ENCODE data around the gene SOX15. TPM values are rescaled to one million over a fixed set of nuclear protein-coding genes. Genes with fewer than 3 reads are reported as not detected.
A peak's percentile ranks its signal among the peaks of the same experiment; 100 is the strongest.

SOX15 gene
- total and polyA plus RNA-seq, 2 of the 13 experiments (the other 11 are each of a cell fraction or from before 2014, with no cell fraction given) = 0.07 to 0.18 TPM

GRCh38 chr17:7572338-7572587 lies 17.6 kb downstream of the SOX15 start (continued):
- TF ChIP-seq KLF16 (CRISPR knock-in tag; IDR thresholded peaks at IDR 0.05) = peak in 1 of 2 experiments; percentile 75; a peak in 1 of 4 replicates
- TF ChIP-seq ZNF678 (CRISPR knock-in tag; IDR thresholded peaks at IDR 0.05) = no peak
- 0 out of 2 replicates have a peak, but pooled peaks have one; percentile 60 for TF ChIP-seq KMT2A (CRISPR knock-in tag; IDR thresholded peaks at IDR 0.05)
- no peak; the same call in 1 of the 2 replicates for TF ChIP-seq POLR2AphosphoS5 (IDR thresholded peaks at IDR 0.05; ENCODE audit: low read depth, low read length)
- no peak for TF ChIP-seq BRD4 (CRISPR knock-in tag; IDR thresholded peaks at IDR 0.05)
- TF ChIP-seq PATZ1 (CRISPR knock-in tag; IDR thresholded peaks at IDR 0.05) = peak; percentile 41; the same call in 1 of the 2 replicates
- 0 out of 2 replicates have a peak, but pooled peaks have one; percentile 18 for TF ChIP-seq MIER2 (CRISPR knock-in tag; IDR thresholded peaks at IDR 0.05)
- TF ChIP-seq EP300 (IDR thresholded peaks at IDR 0.05; ENCODE audit: low read depth in 2 of 2, low read length in 2 of 2) = no peak
- no peak for TF ChIP-seq EP300 (CRISPR knock-in tag; IDR thresholded peaks at IDR 0.05; ENCODE audit: borderline replicate concordance)
- peak; percentile 59; the same call in 1 of the 2 replicates for TF ChIP-seq ZBTB43 (CRISPR knock-in tag; conservative IDR thresholded peaks at IDR 0.05)
- 0 out of 2 replicates have a peak, but pooled peaks have one; percentile 1 for TF ChIP-seq ZNF274 (CRISPR knock-in tag; IDR thresholded peaks at IDR 0.05)
- TF ChIP-seq ZNF780A (CRISPR knock-in tag; IDR thresholded peaks at IDR 0.05) = no peak
- TF ChIP-seq NBN (conservative IDR thresholded peaks at IDR 0.05) = no peak
- no peak for TF ChIP-seq KDM6A (CRISPR knock-in tag; IDR thresholded peaks at IDR 0.05; ENCODE audit: low read depth)
- no peak for TF ChIP-seq NCOR1 (IDR thresholded peaks at IDR 0.05; ENCODE audit: borderline replicate concordance, low read length)
- no peak for TF ChIP-seq IKZF1 (IDR thresholded peaks at IDR 0.05)
- no peak for TF ChIP-seq ELF4 (CRISPR knock-in tag; IDR thresholded peaks at IDR 0.05; ENCODE audit: borderline replicate concordance)
- TF ChIP-seq ELK4 (CRISPR knock-in tag; IDR thresholded peaks at IDR 0.05; ENCODE audit: borderline replicate concordance) = no peak; the same call in 1 of the 2 replicates
- TF ChIP-seq ZNF570 (CRISPR knock-in tag; IDR thresholded peaks at IDR 0.05; ENCODE audit: borderline replicate concordance) = no peak
- no peak for TF ChIP-seq SKI (IDR thresholded peaks at IDR 0.05; ENCODE audit: partially characterized antibody)
- peak; percentile 99 for TF ChIP-seq DMAP1 (CRISPR knock-in tag; IDR thresholded peaks at IDR 0.05)
- peak; percentile 76 for TF ChIP-seq MED1 (CRISPR knock-in tag; IDR thresholded peaks at IDR 0.05)
- TF ChIP-seq ZNF576 (CRISPR knock-in tag; IDR thresholded peaks at IDR 0.05) = no peak
- TF ChIP-seq EZH2 (conservative IDR thresholded peaks at IDR 0.05; ENCODE audit: low read depth, low read length) = no peak
- no peak for TF ChIP-seq ZNF720 (CRISPR knock-in tag; IDR thresholded peaks at IDR 0.05)
- no peak for TF ChIP-seq ZFP91 (CRISPR knock-in tag; IDR thresholded peaks at IDR 0.05; ENCODE audit: borderline replicate concordance)
- TF ChIP-seq ZSCAN9 (CRISPR knock-in tag; IDR thresholded peaks at IDR 0.05; ENCODE audit: borderline replicate concordance) = peak; percentile 86

Measured in HepG2 (cell line).